NB4 (cell line): ENCODE data around the gene CST4.

Source experiments
- MYC ChIP-seq: IDR thresholded peaks from 2 replicates; pipeline ENCODE4 v1.6.1; 2011; ENCODE audit warnings: low read depth, low read length
- TF ChIP-seq, protein P1 (sequence below): IDR thresholded peaks from one replicate; pipeline ENCODE4 v1.5.1; 2012; ENCODE audit warnings: low read depth, low read length

DNA sequence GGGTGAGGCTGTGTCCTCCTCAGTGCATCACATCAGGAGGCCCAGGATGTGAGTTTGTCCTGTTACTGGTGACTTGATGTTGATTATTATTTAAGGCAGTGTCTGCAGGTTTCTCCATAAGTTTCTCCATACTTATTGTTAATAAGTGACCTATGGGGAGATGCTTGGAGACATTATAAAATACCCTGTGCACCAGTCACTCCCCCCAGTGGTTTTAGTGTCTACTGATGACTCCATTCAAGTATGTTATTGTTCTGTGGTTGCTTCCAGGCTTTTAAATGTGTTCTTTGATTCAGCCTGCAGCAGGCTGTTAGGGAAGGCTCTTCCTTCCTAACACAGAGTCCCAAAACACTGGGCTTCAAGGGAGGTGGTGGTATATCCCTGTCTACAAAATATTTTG lies 36.5 kb downstream of the CST4 start:
- TF ChIP-seq, protein P1, sequence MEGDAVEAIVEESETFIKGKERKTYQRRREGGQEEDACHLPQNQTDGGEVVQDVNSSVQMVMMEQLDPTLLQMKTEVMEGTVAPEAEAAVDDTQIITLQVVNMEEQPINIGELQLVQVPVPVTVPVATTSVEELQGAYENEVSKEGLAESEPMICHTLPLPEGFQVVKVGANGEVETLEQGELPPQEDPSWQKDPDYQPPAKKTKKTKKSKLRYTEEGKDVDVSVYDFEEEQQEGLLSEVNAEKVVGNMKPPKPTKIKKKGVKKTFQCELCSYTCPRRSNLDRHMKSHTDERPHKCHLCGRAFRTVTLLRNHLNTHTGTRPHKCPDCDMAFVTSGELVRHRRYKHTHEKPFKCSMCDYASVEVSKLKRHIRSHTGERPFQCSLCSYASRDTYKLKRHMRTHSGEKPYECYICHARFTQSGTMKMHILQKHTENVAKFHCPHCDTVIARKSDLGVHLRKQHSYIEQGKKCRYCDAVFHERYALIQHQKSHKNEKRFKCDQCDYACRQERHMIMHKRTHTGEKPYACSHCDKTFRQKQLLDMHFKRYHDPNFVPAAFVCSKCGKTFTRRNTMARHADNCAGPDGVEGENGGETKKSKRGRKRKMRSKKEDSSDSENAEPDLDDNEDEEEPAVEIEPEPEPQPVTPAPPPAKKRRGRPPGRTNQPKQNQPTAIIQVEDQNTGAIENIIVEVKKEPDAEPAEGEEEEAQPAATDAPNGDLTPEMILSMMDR: no peak
- no peak for TF ChIP-seq MYC
